Transverse colon (tissue), 3 donors: ENCODE data around the gene HAS3.

Experiments used
- POLR2A ChIP-seq: fragments of 450-650 bp; IDR thresholded peaks from one replicate; pipeline ENCODE4 v1.6.1; 2016; ENCODE audit warnings: antibody characterized with exemption, mild to moderate bottlenecking, moderate library complexity
- TF ChIP-seq, protein P1 (sequence below), 5 experiments: fragments of 200-600 bp in 3 of 5; fragments of 450-650 bp in 2 of 5; sonication (generic) in 3 of 5; IDR thresholded peaks; 1 replicate in 2 of 5; 2 replicates in 3 of 5; pipeline ENCODE4 v1.5.1; 2016 to 2017; ENCODE audit warnings: antibody characterized with exemption in 5 of 5, inconsistent platforms in 3 of 5, mild to moderate bottlenecking in 2 of 5, moderate library complexity in 1 of 5

DNA sequence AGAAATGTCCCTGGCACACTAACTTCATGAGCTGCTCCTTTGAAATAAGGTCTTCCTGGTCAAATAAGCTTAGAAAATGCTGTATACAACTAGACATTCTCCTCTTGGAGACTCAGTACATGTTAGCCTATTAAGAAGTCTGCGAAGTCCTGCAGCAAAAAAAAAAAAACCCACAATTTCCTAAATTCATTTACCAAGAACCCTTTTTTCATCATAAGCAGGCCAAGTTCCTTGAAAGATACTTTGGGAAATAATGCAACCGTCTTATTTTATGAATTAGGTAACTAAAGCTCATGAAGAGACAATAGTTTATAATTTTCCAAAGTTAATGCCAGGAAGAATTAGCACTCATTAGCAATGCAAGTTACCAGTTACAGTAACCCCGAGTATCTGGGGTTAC lies 49.0 kb upstream of the HAS3 start:
- TF ChIP-seq POLR2A, result no peak
- TF ChIP-seq, protein P1, sequence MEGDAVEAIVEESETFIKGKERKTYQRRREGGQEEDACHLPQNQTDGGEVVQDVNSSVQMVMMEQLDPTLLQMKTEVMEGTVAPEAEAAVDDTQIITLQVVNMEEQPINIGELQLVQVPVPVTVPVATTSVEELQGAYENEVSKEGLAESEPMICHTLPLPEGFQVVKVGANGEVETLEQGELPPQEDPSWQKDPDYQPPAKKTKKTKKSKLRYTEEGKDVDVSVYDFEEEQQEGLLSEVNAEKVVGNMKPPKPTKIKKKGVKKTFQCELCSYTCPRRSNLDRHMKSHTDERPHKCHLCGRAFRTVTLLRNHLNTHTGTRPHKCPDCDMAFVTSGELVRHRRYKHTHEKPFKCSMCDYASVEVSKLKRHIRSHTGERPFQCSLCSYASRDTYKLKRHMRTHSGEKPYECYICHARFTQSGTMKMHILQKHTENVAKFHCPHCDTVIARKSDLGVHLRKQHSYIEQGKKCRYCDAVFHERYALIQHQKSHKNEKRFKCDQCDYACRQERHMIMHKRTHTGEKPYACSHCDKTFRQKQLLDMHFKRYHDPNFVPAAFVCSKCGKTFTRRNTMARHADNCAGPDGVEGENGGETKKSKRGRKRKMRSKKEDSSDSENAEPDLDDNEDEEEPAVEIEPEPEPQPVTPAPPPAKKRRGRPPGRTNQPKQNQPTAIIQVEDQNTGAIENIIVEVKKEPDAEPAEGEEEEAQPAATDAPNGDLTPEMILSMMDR (IDR thresholded peaks at IDR 0.05), result no peak
